Fibroblast of skin of scalp (primary cell): ENCODE measurements around the gene TMEM214.
"Not testable (repeated sequence)": the region's sequence is repeated elsewhere in the genome, so short reads cannot be mapped to it uniquely, and the experiment has no call there.

Source experiments
- DNase-seq: peaks from one replicate; pipeline ENCODE4 v3.0.0-alpha.2; 2013

Gene TMEM214

DNA sequence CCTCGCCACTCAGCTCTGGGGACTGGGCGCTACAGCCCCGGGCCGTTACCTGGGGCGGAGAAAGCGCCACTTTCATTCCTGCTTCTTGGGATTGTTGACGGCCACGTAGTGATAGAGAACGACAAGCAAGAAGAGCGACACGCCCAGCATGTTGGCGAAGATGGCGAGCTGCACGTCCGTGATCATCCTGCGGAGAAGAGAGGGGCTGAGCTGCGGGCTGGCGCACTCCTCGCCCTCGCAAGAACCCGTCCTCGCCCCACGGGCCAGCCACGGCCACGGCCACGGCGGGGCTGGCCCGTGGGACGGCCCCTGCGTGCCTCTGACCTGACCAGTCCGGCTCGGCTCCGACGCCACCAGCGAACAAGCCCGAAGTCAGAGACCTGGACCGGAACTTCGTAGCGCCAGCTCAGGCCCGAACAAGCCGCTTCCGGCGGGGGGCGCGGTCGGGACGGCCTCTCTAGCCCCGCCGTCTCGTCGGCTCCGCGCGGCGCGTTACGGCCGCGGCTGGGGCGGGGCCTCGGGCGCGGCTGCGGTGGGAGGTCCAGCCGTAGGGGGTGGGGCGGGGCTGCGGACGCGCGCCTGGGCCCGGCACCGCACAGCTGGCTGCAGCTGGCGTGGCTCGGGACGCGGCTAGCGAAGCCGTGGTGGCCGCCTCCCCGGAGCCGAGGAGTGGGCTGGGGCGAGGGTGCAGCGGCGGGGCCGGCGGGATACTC lies 38.7 kb downstream of the TMEM214 start, which contains the start of gene OST4:
Gene OST4, minus strand, starts transcription at position 378 of the 713 bp plus-strand sequence.
- DNase-seq: peak; percentile 95

DNA sequence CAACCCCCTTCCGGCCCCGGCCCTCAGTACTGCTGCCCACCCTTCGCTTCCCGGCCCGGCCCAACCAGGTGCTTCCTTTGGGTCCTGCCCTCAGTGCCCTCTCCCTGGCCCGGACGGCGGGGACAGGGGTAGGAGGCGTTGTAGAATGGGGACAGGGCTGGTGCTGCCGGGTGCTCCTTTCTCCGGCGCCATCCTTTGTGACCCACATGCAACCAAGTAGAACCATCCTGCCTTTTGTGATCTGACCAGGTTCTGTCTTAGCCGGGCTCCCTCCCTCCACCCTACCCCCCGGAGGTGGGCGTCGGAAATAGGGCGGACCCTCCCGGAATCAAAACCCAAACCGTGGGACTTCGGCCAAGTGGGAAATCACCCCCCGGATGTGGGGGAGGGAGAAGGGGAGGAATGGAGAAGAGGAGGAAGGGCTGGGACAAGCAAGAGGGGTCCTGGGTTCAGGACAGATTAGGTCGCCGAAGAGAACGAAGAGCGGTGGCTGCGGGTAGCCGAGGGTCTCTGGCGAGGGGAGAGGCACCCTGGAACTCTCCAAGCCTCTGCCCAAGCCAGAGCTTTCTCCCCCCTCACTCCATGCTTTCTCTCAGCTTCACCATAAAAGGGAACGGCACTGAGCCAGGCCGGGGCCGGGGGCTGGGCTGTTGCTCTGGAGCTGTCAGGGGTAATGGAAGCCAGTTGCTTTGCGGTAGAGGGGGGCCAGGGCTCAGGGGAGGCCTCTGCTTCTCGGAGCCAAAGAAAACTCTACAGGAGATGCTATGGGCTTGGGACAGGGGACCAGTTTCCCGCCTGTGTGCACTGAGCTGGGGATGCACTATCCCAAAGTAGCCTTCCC lies 39.4 kb downstream of the TMEM214 start:
- DNase-seq: peak; percentile 93

DNA sequence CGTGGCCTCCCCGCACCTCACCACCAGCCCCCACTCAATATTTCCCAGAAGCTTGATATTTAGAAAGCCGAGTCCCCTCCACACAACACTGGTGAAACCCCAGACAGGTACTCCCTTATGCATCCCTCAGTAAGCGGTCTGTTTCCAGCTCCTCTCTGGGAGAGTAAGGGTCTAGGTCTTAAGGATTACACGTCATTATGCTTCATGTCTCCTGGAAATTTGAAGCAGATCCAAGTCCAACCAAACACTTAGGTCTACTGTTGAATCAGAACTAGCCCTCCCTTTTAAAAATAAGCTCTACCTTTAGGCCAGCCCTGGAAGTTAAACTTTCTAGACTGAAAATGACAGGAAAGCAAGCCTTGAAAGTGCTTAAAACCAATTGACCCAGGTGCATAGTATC lies 40.2 kb downstream of the TMEM214 start:
- peak; percentile 55 for DNase-seq

GRCh38 chr2:27073782-27074181 lies 41.0 kb downstream of the TMEM214 start:
- no peak for DNase-seq

- DNase-seq: peak; percentile 41
Measured at GRCh38 chr2:27074738-27075565, 42.2 kb downstream of the TMEM214 start.

GRCh38 chr2:27075566-27075871 lies 42.8 kb downstream of the TMEM214 start:
- not testable (repeated sequence) for DNase-seq

- peak; percentile 35 for DNase-seq
Measured at GRCh38 chr2:27076323-27076722, 43.6 kb downstream of the TMEM214 start.

DNA sequence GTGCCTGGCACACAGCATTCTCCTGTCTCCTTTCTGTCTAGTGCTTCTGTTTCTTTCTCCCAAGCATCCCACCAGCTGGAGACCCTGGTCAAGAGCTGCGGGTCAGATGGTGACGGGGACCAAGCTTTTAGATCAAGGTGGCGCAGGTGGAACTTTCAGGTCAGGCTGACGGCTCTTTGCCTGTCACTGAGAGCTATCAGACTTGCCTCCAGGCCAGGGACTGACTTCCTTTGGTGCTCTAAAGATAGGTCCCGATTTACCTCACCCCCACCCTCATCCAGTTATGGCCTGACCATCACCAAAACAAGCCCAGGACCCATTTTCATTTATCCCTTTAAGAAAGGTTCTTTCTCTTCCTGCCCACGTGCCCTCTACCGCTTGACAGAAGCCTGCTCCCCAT lies 44.5 kb downstream of the TMEM214 start:
- DNase-seq: no peak

DNA sequence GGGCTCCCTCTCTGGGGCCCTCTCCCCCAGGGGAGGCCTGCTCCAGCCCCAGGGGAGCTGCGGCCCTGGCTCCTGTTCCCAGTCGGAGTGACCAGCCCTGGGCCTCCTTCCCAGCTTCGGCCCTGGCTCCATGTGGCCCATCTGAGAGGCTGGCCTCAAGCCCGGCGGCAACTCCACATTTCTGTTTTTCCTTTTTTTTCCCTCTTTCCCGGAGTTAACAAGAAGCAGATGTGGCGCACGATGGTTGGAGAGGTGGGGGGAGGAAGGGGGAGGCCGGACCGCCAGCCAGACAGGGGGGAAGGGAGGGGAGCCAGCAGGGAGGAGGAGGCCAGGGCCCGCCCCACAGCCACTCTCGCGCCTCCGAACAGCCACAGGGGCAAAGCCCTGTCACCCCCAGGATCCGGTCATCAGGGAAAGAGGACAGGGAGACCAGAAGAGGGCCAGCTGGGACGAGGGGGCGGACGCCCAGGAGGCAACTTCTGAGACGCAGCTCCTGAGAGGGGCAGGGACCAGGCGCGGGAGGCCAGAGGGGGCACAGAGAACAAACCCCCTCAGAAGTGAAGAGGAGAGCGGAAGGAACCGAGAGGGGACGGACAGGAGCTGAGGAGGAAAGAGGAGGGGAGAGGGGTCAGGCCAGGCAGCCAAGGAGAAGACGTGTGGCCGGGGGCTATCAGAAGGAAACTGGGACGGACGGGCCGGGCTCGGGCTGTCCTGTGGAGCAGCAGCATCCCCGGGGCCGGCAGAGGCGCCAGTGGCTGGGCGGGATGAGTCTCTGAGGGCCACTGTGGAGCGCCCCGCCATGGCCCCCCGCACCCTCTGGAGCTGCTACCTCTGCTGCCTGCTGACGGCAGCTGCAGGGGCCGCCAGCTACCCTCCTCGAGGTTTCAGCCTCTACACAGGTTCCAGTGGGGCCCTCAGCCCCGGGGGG lies 45.8 kb downstream of the TMEM214 start, which contains the start of gene EMILIN1:
Gene EMILIN1, plus strand, starts transcription at position 349 of the 928 bp plus-strand sequence. Its CDS starts 451 bp downstream, at position 800.
- peak; percentile 97 for DNase-seq

- DNase-seq: no peak
Measured at GRCh38 chr2:27079233-27080139, 46.7 kb downstream of the TMEM214 start.

DNA sequence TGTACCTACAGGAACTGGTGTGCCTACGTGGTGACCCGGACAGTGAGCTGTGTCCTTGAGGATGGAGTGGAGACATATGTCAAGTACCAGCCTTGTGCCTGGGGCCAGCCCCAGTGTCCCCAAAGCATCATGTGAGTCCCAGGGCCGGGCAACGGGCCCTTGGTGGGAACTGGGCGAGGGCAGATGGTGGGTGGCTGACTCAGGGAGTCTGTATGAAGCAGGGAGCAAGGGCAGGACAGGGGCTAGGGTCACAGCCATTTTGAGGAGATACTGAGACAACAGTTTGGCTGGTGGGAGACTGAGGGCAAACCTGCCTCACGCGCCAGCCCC lies 47.3 kb downstream of the TMEM214 start:
- DNase-seq: no peak

GRCh38 chr2:27080603-27080936 lies 47.8 kb downstream of the TMEM214 start:
- no peak for DNase-seq

DNA sequence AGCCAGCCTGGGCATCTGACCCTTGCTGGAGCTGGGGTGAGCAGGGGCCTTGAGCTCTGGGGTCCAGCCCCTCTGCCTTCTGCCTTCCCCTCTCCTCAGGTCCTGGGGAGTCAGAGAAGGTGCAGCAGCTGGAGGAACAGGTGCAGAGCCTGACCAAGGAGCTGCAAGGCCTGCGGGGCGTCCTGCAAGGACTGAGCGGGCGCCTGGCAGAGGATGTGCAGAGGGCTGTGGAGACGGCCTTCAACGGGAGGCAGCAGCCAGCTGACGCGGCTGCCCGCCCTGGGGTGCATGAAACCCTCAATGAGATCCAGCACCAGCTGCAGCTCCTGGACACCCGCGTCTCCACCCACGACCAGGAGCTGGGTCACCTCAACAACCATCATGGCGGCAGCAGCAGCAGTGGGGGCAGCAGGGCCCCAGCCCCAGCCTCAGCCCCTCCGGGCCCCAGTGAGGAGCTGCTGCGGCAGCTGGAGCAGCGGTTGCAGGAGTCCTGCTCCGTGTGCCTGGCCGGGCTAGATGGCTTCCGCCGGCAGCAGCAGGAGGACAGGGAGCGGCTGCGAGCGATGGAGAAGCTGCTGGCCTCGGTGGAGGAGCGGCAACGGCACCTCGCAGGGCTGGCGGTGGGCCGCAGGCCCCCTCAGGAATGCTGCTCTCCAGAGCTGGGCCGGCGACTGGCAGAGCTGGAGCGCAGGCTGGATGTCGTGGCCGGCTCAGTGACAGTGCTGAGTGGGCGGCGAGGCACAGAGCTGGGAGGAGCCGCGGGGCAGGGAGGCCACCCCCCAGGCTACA lies 49.4 kb downstream of the TMEM214 start:
- no peak for DNase-seq

GRCh38 chr2:27082773-27083409 lies 50.1 kb downstream of the TMEM214 start:
- DNase-seq: no peak

- DNase-seq: no peak
Measured at GRCh38 chr2:27083410-27084296, 50.9 kb downstream of the TMEM214 start.

DNA sequence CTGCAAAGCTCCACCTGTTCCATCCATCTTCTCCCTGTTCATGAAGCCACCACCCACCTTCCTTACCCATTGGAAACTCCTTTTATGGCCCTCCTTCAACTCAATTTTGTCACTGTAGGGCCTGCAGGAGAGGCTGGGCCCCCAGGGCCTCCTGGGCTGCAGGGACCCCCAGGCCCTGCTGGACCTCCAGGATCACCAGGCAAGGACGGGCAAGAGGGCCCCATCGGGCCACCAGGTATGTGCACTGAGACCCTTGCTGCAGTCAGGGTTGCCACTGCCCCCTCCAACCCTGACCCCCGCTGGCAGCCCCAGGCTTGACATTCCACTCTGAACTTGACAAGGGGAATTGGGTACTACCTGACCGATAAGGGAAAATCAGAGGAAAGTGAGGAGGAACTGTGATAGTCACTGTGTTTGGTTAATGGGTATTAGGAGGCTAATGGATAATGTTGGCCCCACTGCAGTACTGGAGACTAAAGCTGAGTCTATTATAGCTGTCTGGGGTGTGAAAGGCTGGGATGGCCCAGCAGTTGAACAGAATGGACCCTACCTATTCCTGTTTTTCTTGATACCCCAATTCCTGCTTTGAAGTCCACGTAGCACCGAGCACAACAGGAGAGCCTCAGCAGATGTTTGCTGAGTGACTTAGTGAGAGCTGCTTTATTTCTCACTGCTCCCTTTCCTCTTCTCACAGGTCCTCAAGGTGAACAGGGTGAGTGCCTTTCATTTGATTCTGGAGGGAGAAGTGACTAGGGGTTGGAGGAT lies 51.7 kb downstream of the TMEM214 start:
- no peak for DNase-seq

- no peak for DNase-seq
Measured at GRCh38 chr2:27085062-27085672, 52.4 kb downstream of the TMEM214 start.
